HepG2 (cell line): ENCODE results near the gene KAT7.

ENCODE experiments used
- AGO2 ChIP-seq: fragments of 200-400 bp; formaldehyde crosslinking; optimal IDR thresholded peaks from 2 replicates; pipeline ENCODE3; 2017; ENCODE audit warnings: mild to moderate bottlenecking, low read depth, low read length, moderate library complexity
- ATF1 ChIP-seq: IDR thresholded peaks from 2 replicates; pipeline ENCODE4 v1.6.1; 2016; ENCODE audit warnings: mild to moderate bottlenecking, control low read depth
- CTCF ChIP-seq: sonication (generic); formaldehyde crosslinking; IDR thresholded peaks from 2 replicates; pipeline ENCODE4 v1.5.0; 2020; ENCODE audit warnings: mild to moderate bottlenecking, missing genetic modification reagents, moderate library complexity
- ERF ChIP-seq: IDR thresholded peaks from 2 replicates; pipeline ENCODE4 v1.6.1; 2018; ENCODE audit warnings: missing biosample characterization, missing genetic modification reagents
- MAX ChIP-seq: IDR thresholded peaks from 2 replicates; pipeline ENCODE4 v1.6.1; 2012; ENCODE audit warnings: inconsistent platforms
- NFRKB ChIP-seq: fragments of 450-650 bp; IDR thresholded peaks from 2 replicates; pipeline ENCODE4 v1.6.1; 2017
- PRDM10 ChIP-seq: sonication (generic); formaldehyde crosslinking; IDR thresholded peaks from 2 replicates; pipeline ENCODE4 v1.4.0; 2020; ENCODE audit warnings: low read depth, missing genetic modification reagents
- XRCC5 ChIP-seq: fragments of 200-400 bp; formaldehyde crosslinking; optimal IDR thresholded peaks from 2 replicates; pipeline ENCODE3; 2017; ENCODE audit warnings: mild to moderate bottlenecking, low read length
- ZBTB10 ChIP-seq: sonication (generic); formaldehyde crosslinking; IDR thresholded peaks from 2 replicates; pipeline ENCODE4 v1.4.0; 2020; ENCODE audit warnings: missing genetic modification reagents, borderline replicate concordance
- ZNF644 ChIP-seq: IDR thresholded peaks from 2 replicates; pipeline ENCODE4 v1.6.1; 2016; ENCODE audit warnings: low read depth

GRCh38 chr17:49869038-49869374, 80.5 kb downstream of the KAT7 start:
- TF ChIP-seq AGO2 (no peak), ATF1 (CRISPR knock-in tag) (no peak), CTCF (no peak), ERF (CRISPR knock-in tag) (no peak), ZBTB10 (no peak), MAX (no peak), PRDM10 (CRISPR knock-in tag) (no peak), XRCC5 (no peak), ZNF644 (CRISPR knock-in tag) (no peak), NFRKB (no peak)
